Stimulated activated CD4-positive, alpha-beta T cell treated with anti-CD3 and anti-CD28 coated beads, Interleukin-4, amount 100 ng/mL, for 4 hours (primary cell): ENCODE results near the gene GHRHR.

Experiments used
- DNase-seq, 2 experiments: peaks; one replicate each; pipeline ENCODE4 v3.0.0-alpha.2; 2020

Gene GHRHR

GRCh38 chr7:30987178-30987577 lies 23.4 kb downstream of the GHRHR start:
- no peak for DNase-seq

- DNase-seq, result no peak
Observed at GRCh38 chr7:30987936-30988335, 24.2 kb downstream of the GHRHR start.

DNA sequence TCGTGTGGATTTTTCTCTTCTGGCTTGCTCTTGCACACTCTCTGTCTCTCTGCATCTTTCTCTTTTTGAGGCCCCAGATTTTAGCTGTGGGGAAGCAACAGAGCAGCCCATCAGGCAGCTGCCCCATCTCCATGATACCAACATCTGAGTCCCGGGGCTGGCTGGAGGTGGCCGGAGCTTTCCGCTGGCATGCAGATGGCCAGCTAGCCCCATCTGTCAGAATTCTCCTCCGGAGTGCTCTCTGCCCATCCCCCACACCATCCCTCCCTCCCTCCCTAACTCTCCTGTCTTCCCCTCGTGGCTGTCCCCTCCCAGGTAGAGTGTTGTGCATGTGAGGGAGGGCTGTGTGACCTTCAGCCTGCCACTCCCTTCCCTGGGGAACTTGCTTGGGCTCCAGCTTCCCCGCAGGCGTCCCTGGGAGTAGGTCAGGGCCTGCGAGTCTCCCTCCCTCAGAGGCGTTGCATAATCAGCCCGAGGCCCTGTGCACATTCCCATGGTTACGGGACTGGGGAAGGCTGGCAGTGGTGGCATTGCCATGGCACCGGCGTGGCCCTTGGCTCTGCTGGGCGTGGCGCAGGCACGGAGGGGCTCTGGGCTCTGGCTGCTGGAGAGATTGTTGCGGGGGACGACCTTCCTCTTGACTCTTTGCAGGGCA lies 24.7 kb downstream of the GHRHR start:
- no peak for DNase-seq

- DNase-seq, result no peak
Observed at GRCh38 chr7:30989008-30989823, 25.5 kb downstream of the GHRHR start.

- no peak for DNase-seq
Observed at GRCh38 chr7:30989824-30990672, 26.3 kb downstream of the GHRHR start.

DNA sequence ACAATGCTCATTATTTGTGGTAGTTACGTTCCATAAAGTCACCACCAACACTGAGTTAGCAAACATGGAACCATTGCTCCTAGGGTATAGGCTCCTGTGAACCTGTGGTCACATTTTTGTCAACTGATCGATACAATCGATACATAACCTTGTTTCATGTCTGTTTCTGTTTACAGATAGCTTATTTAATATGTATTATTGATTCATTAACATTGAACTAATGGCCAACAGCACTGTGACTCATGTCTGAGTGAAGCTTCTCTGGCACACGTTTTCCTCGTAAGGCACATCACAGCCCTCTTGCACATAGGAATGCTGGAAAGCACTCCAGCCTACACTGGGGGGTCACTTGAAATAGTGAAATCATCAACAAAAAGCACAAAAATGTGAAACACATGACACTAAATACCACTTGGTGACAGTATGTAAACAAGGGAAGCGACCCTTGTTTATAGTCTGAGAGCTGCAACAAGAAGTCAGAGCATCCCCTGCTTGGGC lies 27.0 kb downstream of the GHRHR start:
- DNase-seq, result no peak

DNA sequence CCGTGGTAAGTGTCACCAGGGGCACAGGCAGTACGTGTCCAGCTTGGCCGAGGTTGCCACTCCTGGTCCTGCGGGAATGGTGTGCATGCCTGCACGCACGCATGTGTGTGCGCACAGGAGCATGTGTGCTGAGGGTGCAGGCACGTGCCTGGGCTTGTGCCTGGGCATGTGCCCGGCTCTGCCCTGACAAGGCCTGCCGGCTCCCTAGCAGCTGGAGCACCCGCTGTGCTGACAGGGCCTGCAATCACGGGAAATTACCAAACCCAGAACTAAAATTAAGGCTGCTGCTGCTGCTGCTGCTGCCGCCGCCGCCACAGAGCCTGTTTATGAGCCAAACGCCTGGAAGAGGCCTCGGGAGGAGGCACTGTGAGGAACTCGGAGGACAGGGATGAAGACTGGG lies 28.7 kb downstream of the GHRHR start:
- no peak for DNase-seq

GRCh38 chr7:30994206-30995100 lies 30.7 kb downstream of the GHRHR start:
- no peak for DNase-seq

DNA sequence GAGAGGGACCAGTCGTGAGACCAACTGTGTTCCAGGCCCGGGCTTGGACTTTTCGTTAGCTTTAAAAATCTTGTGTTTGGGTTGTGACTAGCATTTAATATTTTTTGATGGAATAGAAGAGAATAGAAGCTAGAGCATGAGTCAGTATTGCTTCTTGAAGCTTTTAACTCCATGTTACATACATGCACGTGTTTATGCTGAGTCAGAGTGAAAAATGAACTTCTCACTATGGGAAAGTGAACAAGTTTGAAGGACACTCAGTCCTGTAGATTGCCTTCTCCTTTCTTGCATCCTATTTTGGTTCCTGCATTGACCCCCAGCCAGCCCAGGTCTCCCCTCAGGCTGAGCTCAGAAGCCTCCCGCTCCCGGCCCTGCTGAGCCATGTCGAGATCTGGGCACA lies 31.8 kb downstream of the GHRHR start:
- no peak for DNase-seq

DNA sequence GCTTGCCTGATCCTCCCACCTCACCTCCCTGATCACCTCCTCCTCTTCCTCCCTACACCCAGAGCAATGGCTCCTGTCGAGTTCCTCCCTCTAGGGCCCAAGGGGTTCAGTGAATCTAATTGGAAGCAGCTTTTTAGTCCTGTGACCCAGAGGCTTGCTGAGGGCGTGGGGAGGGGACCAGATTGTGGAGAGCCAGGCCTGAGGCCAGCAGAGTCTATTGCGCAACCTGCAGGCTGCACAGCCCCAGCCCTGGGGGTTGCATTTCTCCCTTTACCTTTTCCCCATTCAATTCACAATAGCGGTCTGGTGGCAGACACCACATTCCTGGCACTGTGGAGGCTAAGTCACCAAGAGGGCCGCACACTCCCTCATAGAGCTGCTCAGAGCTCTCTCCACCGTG lies 32.5 kb downstream of the GHRHR start:
- DNase-seq, result no peak

- DNase-seq, result no peak
Observed at GRCh38 chr7:30996883-30997282, 33.1 kb downstream of the GHRHR start.

DNA sequence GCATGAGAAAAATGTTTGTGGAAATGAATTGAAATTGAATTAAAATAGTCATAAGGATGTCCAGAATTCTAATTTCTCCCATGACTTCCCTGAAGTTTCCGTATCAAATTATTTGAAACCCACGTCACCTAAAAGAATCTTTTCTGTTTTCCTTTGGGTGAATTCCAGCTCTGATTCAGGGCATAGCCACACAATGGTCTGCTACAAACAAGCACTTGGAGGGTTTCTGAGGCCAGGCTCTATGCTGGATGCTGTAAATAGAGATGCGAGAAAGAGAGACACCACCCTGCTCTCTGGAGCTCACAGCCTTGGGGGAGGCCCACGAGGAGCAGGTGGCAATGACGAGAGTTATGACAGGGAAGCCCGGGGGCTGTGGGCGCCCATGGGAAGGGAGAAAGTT lies 33.6 kb downstream of the GHRHR start:
- DNase-seq, result no peak

- DNase-seq, result no peak
Observed at GRCh38 chr7:30998180-30998579, 34.4 kb downstream of the GHRHR start.

- DNase-seq, result no peak
Observed at GRCh38 chr7:31000161-31000693, 36.5 kb downstream of the GHRHR start.

DNA sequence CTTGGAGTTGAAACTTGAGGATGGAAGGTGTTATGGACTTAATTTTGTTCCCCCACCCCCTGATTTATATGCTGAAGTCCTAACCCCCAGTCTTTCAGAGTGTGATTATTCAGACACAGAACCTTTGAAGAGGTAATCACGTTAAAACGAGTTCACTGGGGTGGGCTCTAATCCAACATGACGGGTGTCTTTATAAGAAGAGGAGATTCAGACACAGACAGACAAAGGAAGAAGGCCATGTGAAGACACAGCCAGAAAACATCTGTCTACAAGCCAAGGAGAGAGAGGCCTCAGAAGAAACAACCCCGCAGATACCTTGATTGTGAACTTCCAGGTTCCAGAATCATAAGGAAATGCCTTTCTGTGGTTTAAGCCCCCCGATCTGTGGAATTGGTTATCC lies 37.0 kb downstream of the GHRHR start:
- DNase-seq, result no peak

- no peak for DNase-seq
Observed at GRCh38 chr7:31002256-31002655, 38.5 kb downstream of the GHRHR start.

DNA sequence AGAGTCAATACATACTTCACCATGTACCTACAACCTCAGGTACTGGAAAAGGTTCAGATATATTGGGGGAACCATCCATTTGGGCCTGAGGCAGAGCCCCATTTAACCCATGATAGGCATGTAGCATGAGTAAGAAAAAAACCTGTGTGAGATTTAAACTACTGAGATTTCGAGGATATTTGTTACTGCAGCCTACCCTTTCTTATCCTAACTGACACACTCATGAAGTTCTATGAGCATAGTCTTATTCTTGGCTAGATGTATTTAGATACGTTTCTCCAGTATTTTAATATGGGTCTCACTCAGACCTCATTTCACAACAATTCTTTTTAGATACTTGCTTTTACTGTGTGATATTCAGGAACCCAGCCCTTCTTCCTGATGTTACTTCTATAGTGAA lies 39.3 kb downstream of the GHRHR start:
- no peak for DNase-seq

GRCh38 chr7:31003721-31004120 lies 40.0 kb downstream of the GHRHR start:
- DNase-seq, result no peak

DNA sequence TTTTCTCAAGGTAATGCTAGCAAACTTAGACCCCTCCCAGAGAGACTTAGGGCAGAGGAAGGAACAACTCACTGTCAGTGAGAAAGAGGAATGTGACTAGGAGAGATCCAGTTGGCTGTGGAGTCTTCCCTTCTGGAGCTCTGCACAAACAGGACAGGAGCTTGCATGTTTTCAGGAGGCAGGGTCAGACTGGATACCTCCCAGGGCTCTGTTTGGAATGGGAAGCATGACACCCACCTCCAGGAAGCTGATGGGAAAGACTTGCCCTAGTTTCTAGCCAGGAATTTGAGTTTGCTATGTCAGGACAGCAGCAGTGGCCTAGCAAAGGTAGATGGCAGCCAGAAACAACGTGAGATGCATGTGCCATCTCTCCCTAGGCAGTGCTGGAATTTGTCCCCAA lies 40.6 kb downstream of the GHRHR start:
- no peak for DNase-seq

- DNase-seq, result no peak
Observed at GRCh38 chr7:31006857-31007256, 43.1 kb downstream of the GHRHR start.

- DNase-seq, result no peak
Observed at GRCh38 chr7:31007634-31008033, 43.9 kb downstream of the GHRHR start.

GRCh38 chr7:31014826-31015225 lies 51.1 kb downstream of the GHRHR start:
- no peak for DNase-seq
